ENCODE measurements around the gene PITRM1. TPM values are rescaled to one million over a fixed set of nuclear protein-coding genes. Genes with fewer than 3 reads are reported as not detected.
"Not testable (repeated sequence)": the region's sequence is repeated elsewhere in the genome, so short reads cannot be mapped to it uniquely, and the experiment has no call there.

The PITRM1 gene
- total RNA-seq, 1 donor from 2014 or later = 80.4 TPM

DNA sequence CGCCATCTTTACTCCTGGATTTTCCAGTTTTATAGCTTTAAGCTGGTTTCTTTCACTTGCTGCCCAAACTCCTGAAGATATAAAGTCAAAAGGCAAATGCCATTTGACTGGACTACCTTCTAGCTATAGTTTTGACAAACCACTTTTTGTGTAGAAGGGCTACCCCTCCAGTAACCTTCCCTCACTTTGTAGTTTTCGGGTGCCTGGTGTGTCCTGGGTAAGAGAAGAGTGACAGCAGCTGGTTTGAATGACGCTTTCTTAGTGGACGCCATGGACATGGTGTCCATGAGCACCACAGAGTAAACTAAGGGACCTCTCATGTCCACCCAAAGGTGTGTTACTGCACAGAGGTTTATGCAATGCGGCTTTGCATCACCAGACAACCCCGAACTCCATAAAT lies 21.2 kb upstream of the PITRM1 start:
- Mint-ChIP-seq H3K4me1 (ENCODE audit: low read depth, unreplicated experiment) (peaks cover 29% of the 10 kb centered on the region), H3K9me3 (ENCODE audit: unreplicated experiment) (no peaks in the 10 kb centered on the region), H3K27me3 (ENCODE audit: low read depth, unreplicated experiment) (peaks cover 4% of the 10 kb centered on the region), H3K27ac (ENCODE audit: unreplicated experiment) (no peak overlapping the region), H3K36me3 (ENCODE audit: low read depth, unreplicated experiment) (no peaks in the 10 kb centered on the region), H3K4me3 (ENCODE audit: unreplicated experiment) (no peak overlapping the region)
- Histone ChIP-seq H3K27ac (ENCODE audit: low read depth, low read length) (no peak overlapping the region), H3K36me3 (ENCODE audit: insufficient read depth, low read length) (no peaks in the 10 kb centered on the region), H3K4me1 (ENCODE audit: insufficient read depth, low read length) (peaks cover 18% of the 10 kb centered on the region), H2AFZ (ENCODE audit: low read depth, low read length) (no peak overlapping the region), H3K9ac (ENCODE audit: low read length) (no peak overlapping the region), H4K20me1 (ENCODE audit: insufficient read depth, low read length) (no peaks in the 10 kb centered on the region), H3K4me3 (ENCODE audit: insufficient read depth, low read depth, low read length) (no peak overlapping the region), H3K9me3 (ENCODE audit: insufficient read depth, low read depth, low read length) (no peaks in the 10 kb centered on the region), H3K79me2 (ENCODE audit: insufficient read depth, low read length) (no peaks in the 10 kb centered on the region), H3K4me2 (ENCODE audit: low read length) (no peak overlapping the region), H3K27me3 (ENCODE audit: insufficient read depth, low read length) (peaks cover 4% of the 10 kb centered on the region)
- no peak for FAIRE-seq
- no peak for DNase-seq (ENCODE audit: low read depth)
- TF ChIP-seq, protein P1, sequence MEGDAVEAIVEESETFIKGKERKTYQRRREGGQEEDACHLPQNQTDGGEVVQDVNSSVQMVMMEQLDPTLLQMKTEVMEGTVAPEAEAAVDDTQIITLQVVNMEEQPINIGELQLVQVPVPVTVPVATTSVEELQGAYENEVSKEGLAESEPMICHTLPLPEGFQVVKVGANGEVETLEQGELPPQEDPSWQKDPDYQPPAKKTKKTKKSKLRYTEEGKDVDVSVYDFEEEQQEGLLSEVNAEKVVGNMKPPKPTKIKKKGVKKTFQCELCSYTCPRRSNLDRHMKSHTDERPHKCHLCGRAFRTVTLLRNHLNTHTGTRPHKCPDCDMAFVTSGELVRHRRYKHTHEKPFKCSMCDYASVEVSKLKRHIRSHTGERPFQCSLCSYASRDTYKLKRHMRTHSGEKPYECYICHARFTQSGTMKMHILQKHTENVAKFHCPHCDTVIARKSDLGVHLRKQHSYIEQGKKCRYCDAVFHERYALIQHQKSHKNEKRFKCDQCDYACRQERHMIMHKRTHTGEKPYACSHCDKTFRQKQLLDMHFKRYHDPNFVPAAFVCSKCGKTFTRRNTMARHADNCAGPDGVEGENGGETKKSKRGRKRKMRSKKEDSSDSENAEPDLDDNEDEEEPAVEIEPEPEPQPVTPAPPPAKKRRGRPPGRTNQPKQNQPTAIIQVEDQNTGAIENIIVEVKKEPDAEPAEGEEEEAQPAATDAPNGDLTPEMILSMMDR (IDR thresholded peaks at IDR 0.05; ENCODE audit: insufficient read depth, low read depth, low read length) = no peak
- no peak for TF ChIP-seq EZH2 (IDR thresholded peaks at IDR 0.05; ENCODE audit: insufficient read depth, low read length)

DNA sequence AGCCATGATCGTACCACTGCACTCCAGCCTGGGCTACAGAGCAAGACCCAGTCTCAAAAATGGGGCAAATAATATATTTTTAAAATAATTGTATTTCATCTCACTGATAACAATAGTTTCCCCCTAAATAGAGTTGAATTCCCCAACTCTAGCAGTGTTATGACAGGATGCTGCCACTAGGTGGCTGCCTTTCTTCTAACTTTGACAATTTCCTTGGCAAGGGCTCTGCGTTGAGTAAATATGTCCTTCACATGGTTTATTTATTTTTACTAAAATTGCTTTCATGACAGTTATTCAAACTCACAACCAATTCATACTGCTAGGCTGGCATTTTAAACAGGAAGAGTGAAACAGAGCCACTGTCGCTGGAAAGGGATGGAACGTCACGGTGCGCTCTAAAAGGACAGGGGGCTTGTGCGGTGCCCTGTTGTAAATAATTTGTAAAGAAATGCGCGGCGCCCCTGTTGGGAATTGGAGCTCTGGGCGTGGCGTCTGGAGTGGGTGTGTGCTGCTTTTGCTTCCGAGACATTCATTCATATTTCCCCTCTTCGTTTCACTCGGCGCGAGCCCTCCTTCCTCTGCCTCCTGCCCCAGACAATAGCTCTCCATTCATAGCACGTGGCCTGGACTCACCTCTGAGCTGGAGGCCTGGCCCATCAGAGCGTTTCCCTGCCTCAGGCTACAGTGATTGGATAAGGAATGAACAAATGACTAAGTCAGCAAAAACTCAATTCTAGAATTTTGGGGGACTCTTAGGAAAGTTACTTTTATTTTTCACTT lies 20.5 kb upstream of the PITRM1 start:
- Mint-ChIP-seq H3K4me3 (ENCODE audit: unreplicated experiment) (no peak overlapping the region), H3K27ac (ENCODE audit: unreplicated experiment) (peak overlapping the region; percentile 63), H3K27me3 (ENCODE audit: low read depth, unreplicated experiment) (peaks cover 4% of the 10 kb centered on the region), H3K9me3 (ENCODE audit: unreplicated experiment) (no peaks in the 10 kb centered on the region), H3K36me3 (ENCODE audit: low read depth, unreplicated experiment) (no peaks in the 10 kb centered on the region), H3K4me1 (ENCODE audit: low read depth, unreplicated experiment) (peaks cover 22% of the 10 kb centered on the region)
- Histone ChIP-seq H2AFZ (ENCODE audit: low read depth, low read length) (peak overlapping the region; percentile 41), H3K4me1 (ENCODE audit: insufficient read depth, low read length) (peaks cover 15% of the 10 kb centered on the region), H3K4me3 (ENCODE audit: insufficient read depth, low read depth, low read length) (no peak overlapping the region), H3K36me3 (ENCODE audit: insufficient read depth, low read length) (no peaks in the 10 kb centered on the region), H3K27me3 (ENCODE audit: insufficient read depth, low read length) (no peaks in the 10 kb centered on the region), H3K79me2 (ENCODE audit: insufficient read depth, low read length) (no peaks in the 10 kb centered on the region), H3K9me3 (ENCODE audit: insufficient read depth, low read depth, low read length) (no peaks in the 10 kb centered on the region), H4K20me1 (ENCODE audit: insufficient read depth, low read length) (no peaks in the 10 kb centered on the region), H3K27ac (ENCODE audit: low read depth, low read length) (no peak overlapping the region), H3K9ac (ENCODE audit: low read length) (peak overlapping the region; percentile 50), H3K4me2 (ENCODE audit: low read length) (peak overlapping the region; percentile 71)
- TF ChIP-seq, protein P1 (IDR thresholded peaks at IDR 0.05; ENCODE audit: insufficient read depth, low read depth, low read length) = peak; percentile 95
- TF ChIP-seq EZH2 (IDR thresholded peaks at IDR 0.05; ENCODE audit: insufficient read depth, low read length) = no peak
- FAIRE-seq = peak; percentile 79
- DNase-seq (ENCODE audit: low read depth) = peak; percentile 46

DNA sequence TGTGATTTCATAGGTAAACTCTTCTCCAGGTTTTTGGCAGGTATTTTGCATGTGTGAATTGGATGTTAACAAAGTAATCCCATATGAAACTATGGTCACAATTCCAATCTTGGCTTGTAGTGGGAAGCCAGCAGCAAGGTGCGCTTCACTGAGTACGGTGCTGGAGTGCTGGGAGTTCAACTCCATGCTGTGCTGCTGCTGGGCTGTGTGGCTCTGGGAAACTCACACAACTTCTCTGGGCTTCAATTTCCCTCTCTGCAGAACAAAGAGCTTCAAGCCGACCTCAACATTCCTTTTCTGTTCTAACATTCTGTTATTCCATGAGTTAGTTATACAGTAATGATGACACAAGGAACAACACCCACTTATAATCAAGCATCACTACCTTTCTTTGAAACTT lies 18.2 kb upstream of the PITRM1 start:
- Histone ChIP-seq H3K4me1 (ENCODE audit: insufficient read depth, low read length) (no peaks in the 10 kb centered on the region), H3K9ac (ENCODE audit: low read length) (no peak overlapping the region), H2AFZ (ENCODE audit: low read depth, low read length) (no peak overlapping the region), H3K36me3 (ENCODE audit: insufficient read depth, low read length) (no peaks in the 10 kb centered on the region), H3K9me3 (ENCODE audit: insufficient read depth, low read depth, low read length) (no peaks in the 10 kb centered on the region), H4K20me1 (ENCODE audit: insufficient read depth, low read length) (no peaks in the 10 kb centered on the region), H3K79me2 (ENCODE audit: insufficient read depth, low read length) (no peaks in the 10 kb centered on the region), H3K27ac (ENCODE audit: low read depth, low read length) (no peak overlapping the region), H3K4me2 (ENCODE audit: low read length) (no peak overlapping the region), H3K4me3 (ENCODE audit: insufficient read depth, low read depth, low read length) (no peak overlapping the region), H3K27me3 (ENCODE audit: insufficient read depth, low read length) (no peaks in the 10 kb centered on the region)
- Mint-ChIP-seq H3K4me1 (ENCODE audit: low read depth, unreplicated experiment) (peaks cover 9% of the 10 kb centered on the region), H3K27me3 (ENCODE audit: low read depth, unreplicated experiment) (peaks cover 8% of the 10 kb centered on the region), H3K36me3 (ENCODE audit: low read depth, unreplicated experiment) (no peaks in the 10 kb centered on the region), H3K4me3 (ENCODE audit: unreplicated experiment) (no peak overlapping the region), H3K9me3 (ENCODE audit: unreplicated experiment) (no peaks in the 10 kb centered on the region), H3K27ac (ENCODE audit: unreplicated experiment) (no peak overlapping the region)
- DNase-seq (ENCODE audit: low read depth) (no peak), FAIRE-seq (peak; percentile 13)
- TF ChIP-seq, protein P1 (IDR thresholded peaks at IDR 0.05; ENCODE audit: insufficient read depth, low read depth, low read length) = no peak
- TF ChIP-seq EZH2 (IDR thresholded peaks at IDR 0.05; ENCODE audit: insufficient read depth, low read length) = no peak

DNA sequence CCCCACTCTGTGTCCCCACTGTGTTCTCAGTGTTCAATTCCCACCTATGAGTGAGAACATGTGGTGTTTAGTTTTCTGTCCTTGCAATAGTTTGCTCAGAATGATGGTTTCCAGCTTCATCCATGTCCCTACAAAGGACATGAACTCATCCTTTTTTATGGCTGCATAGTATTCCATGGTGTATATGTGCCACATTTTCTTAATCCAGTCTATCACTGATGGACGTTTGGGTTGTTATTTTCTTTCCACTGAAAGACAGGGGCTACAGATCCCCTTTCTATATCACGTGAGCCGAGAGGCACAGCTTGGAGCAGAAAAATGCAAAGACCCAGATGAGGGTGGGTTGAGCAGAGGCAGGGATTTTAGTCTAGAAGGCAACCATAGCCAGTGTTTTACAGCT lies 14.6 kb upstream of the PITRM1 start:
- DNase-seq (ENCODE audit: low read depth); H3K4me1 ChIP-seq (ENCODE audit: insufficient read depth, low read length); H3K4me3 ChIP-seq (ENCODE audit: insufficient read depth, low read depth, low read length); H3K9ac ChIP-seq (ENCODE audit: low read length); H3K9me3 Mint-ChIP-seq (ENCODE audit: unreplicated experiment); H3K36me3 ChIP-seq (ENCODE audit: insufficient read depth, low read length); H4K20me1 ChIP-seq (ENCODE audit: insufficient read depth, low read length); H3K79me2 ChIP-seq (ENCODE audit: insufficient read depth, low read length); H3K27me3 Mint-ChIP-seq (ENCODE audit: low read depth, unreplicated experiment); H3K4me1 Mint-ChIP-seq (ENCODE audit: low read depth, unreplicated experiment); H3K27ac ChIP-seq (ENCODE audit: low read depth, low read length); H3K4me2 ChIP-seq (ENCODE audit: low read length); H2AFZ ChIP-seq (ENCODE audit: low read depth, low read length); FAIRE-seq; H3K27me3 ChIP-seq (ENCODE audit: insufficient read depth, low read length); H3K27ac Mint-ChIP-seq (ENCODE audit: unreplicated experiment); H3K4me3 Mint-ChIP-seq (ENCODE audit: unreplicated experiment); H3K36me3 Mint-ChIP-seq (ENCODE audit: low read depth, unreplicated experiment); H3K9me3 ChIP-seq (ENCODE audit: insufficient read depth, low read depth, low read length): not testable (repeated sequence)

All from astrocyte (in vitro differentiated cells and primary cell).